Measurements from ENCODE around the gene C18orf63. TPM values are rescaled to one million over a fixed set of nuclear protein-coding genes. Genes with fewer than 3 reads are reported as not detected.

Gene C18orf63
- total RNA-seq, 1 donor from 2014 or later = not detected

DNA sequence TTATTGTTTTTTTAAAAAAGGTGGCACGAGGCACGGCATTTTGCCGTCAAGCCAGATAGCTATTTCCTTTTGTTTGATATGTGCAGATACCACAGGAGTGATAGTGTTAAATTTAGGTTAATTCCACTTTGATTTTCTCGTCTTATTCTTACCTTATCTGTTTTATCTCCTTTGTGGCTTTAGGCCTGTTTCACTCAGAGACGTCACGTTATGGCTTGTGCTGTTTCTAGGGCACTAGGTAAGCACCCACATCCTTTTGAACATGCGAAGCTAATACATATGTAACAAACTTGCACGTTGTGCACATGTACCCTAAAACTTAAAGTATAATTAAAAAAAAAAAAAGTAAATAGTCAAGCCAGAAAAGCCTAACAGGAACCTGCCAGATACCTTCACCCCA is 57.8 kb downstream of the C18orf63 start:
- H3K27me3 ChIP-seq (ENCODE audit: control insufficient read depth, insufficient read depth, low read length) = no peaks in the 10 kb centered on the region
- TF ChIP-seq, protein P1, sequence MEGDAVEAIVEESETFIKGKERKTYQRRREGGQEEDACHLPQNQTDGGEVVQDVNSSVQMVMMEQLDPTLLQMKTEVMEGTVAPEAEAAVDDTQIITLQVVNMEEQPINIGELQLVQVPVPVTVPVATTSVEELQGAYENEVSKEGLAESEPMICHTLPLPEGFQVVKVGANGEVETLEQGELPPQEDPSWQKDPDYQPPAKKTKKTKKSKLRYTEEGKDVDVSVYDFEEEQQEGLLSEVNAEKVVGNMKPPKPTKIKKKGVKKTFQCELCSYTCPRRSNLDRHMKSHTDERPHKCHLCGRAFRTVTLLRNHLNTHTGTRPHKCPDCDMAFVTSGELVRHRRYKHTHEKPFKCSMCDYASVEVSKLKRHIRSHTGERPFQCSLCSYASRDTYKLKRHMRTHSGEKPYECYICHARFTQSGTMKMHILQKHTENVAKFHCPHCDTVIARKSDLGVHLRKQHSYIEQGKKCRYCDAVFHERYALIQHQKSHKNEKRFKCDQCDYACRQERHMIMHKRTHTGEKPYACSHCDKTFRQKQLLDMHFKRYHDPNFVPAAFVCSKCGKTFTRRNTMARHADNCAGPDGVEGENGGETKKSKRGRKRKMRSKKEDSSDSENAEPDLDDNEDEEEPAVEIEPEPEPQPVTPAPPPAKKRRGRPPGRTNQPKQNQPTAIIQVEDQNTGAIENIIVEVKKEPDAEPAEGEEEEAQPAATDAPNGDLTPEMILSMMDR (IDR thresholded peaks at IDR 0.05; ENCODE audit: insufficient read depth, low read length, severe bottlenecking) = no peak
- no peak for DNase-seq (ENCODE audit: low read depth)
- no peak overlapping the region for H3K4me3 ChIP-seq (ENCODE audit: low read depth, low read length)
- FAIRE-seq = no peak
- H3K36me3 ChIP-seq (ENCODE audit: control insufficient read depth, insufficient read depth, low read length) = no peaks in the 10 kb centered on the region

DNA sequence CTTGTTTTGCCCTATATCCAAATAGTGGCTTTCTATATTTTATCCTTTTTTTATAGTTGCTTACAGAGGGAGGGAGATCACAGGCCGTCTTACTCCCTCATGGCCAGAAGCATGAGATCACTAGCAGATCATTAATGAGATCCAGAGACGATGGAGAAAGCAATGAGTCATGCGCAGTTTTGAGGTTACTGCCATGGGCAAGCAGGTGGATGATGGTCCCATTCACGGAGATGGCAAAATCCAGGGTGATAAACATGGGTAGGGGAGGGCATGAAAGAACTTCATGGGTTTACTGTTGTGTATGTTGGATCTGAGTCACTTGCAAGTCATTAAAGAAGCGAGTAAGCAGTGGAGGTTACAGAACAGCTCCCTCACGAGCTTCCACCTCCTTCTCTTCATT is 60.4 kb downstream of the C18orf63 start:
- H3K27me3 ChIP-seq (ENCODE audit: control insufficient read depth, insufficient read depth, low read length) = no peaks in the 10 kb centered on the region
- H3K4me3 ChIP-seq (ENCODE audit: low read depth, low read length) = no peak overlapping the region
- H3K36me3 ChIP-seq (ENCODE audit: control insufficient read depth, insufficient read depth, low read length) = no peaks in the 10 kb centered on the region
- DNase-seq (ENCODE audit: low read depth) (no peak), FAIRE-seq (peak; percentile 88)
- TF ChIP-seq, protein P1 (IDR thresholded peaks at IDR 0.05; ENCODE audit: insufficient read depth, low read length, severe bottlenecking) = no peak

DNA sequence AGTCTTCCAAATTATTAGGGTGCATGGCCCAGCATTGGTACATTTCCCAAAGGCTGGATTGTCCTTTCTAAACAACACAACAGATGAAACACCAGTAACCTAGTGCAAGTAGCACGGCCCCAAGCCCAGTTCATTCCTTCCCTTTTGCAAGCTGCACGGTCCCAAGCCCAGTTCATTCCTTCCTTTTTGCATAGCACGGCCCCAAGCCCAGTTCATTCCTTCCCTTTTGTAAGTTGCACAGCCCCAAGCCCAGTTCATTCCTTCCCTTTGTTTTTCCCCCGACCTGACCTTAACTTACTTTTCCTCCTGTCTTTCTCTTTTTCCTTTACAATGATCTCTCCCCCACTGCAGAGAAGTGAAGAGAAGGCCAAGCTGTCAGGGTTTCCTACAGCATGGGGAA is 60.9 kb downstream of the C18orf63 start:
- Histone ChIP-seq H3K36me3 (ENCODE audit: control insufficient read depth, insufficient read depth, low read length) (no peaks in the 10 kb centered on the region), H3K27me3 (ENCODE audit: control insufficient read depth, insufficient read depth, low read length) (no peaks in the 10 kb centered on the region), H3K4me3 (ENCODE audit: low read depth, low read length) (no peak overlapping the region)
- DNase-seq (ENCODE audit: low read depth) (no peak), FAIRE-seq (no peak)
- TF ChIP-seq, protein P1 (IDR thresholded peaks at IDR 0.05; ENCODE audit: insufficient read depth, low read length, severe bottlenecking) = no peak

DNA sequence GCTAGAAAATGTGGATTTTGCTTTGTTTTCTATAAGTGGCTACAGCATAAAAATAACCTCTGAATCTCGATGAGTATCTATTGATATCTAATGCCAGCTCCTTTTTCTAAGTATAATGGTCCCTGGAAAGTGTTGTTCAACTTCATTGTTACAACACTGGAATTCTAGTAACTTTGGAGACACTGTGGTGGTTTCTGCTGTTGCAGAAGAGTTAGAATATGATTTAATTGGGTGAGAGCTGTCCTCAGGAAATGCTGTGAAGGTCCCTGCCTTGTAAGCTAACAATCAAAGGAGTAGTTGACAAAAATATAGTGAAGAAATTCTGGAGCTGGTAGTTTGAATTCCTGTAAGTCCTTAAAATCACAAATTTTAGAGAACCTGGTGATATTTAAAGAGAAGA is 62.1 kb downstream of the C18orf63 start:
- TF ChIP-seq, protein P1 (IDR thresholded peaks at IDR 0.05; ENCODE audit: insufficient read depth, low read length, severe bottlenecking) = no peak
- FAIRE-seq (no peak), DNase-seq (ENCODE audit: low read depth) (no peak)
- Histone ChIP-seq H3K27me3 (ENCODE audit: control insufficient read depth, insufficient read depth, low read length) (no peaks in the 10 kb centered on the region), H3K36me3 (ENCODE audit: control insufficient read depth, insufficient read depth, low read length) (no peaks in the 10 kb centered on the region), H3K4me3 (ENCODE audit: low read depth, low read length) (no peak overlapping the region)

DNA sequence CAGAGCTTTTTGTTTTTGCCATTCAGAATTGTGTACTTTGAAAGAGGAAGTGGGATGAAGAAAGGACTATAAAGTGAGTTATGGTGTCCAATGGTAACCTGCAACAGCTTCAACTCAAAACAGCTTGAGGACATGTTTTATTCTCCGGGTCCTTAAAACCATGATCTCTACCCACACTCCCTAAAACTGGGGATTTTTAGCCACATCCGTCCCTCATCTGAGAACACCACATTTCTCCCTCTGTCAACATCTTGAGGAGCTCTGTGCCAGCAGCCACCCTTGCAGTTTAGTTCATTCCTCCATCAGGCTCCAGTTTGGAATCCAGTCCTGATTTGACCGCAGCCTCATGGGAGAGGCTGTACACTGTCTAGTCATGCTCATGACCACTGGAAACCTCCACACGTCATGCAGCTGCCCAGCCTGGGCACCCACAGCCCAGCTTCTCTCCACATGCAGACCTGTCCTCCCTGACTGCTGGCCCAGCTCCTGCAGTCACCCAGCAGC is 62.6 kb downstream of the C18orf63 start:
- DNase-seq (ENCODE audit: low read depth) (no peak), FAIRE-seq (no peak)
- no peaks in the 10 kb centered on the region for H3K27me3 ChIP-seq (ENCODE audit: control insufficient read depth, insufficient read depth, low read length)
- no peaks in the 10 kb centered on the region for H3K36me3 ChIP-seq (ENCODE audit: control insufficient read depth, insufficient read depth, low read length)
- no peak overlapping the region for H3K4me3 ChIP-seq (ENCODE audit: low read depth, low read length)
- TF ChIP-seq, protein P1 (IDR thresholded peaks at IDR 0.05; ENCODE audit: insufficient read depth, low read length, severe bottlenecking) = no peak

DNA sequence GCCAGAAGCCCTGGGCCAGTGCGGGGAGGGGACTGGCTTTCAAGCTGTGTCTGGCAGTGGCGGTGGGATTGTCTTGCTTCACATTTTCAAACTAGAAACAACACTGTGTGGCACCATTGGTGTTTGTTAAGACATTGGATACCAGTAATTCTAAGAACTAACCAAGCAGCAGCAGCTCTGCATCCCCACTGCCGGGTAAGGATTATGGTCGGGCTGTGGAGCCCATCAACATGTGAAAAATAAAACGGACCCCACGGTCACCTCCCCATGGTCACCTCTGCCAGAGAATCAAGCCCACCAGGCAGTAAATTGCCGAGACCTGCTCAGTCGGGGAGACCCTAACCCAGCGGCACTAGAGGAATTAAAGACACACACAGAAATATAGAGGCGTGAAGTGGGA is 65.3 kb downstream of the C18orf63 start:
- Histone ChIP-seq H3K36me3 (ENCODE audit: control insufficient read depth, insufficient read depth, low read length) (no peaks in the 10 kb centered on the region), H3K4me3 (ENCODE audit: low read depth, low read length) (no peak overlapping the region), H3K27me3 (ENCODE audit: control insufficient read depth, insufficient read depth, low read length) (no peaks in the 10 kb centered on the region)
- TF ChIP-seq, protein P1 (IDR thresholded peaks at IDR 0.05; ENCODE audit: insufficient read depth, low read length, severe bottlenecking) = no peak
- no peak for DNase-seq (ENCODE audit: low read depth)
- no peak for FAIRE-seq
